MCF 10A (cell line): Measurements from ENCODE around the gene CENPT. TPM values are rescaled to one million over a fixed set of nuclear protein-coding genes. Genes with fewer than 3 reads are reported as not detected.
"Not testable (repeated sequence)": the region's sequence is repeated elsewhere in the genome, so short reads cannot be mapped to it uniquely, and the experiment has no call there.

Source experiments
- BruUV-seq: library from RNA; stranded (reverse); fragments of 400-500 nt; replicated peaks from 2 replicates; lab custom pipeline; 2021; lab: Mats Ljungman, UMichigan
- CTCF ChIA-PET: fragments of 300-600 bp; sonication (Branson Sonifier 250); formaldehyde crosslinking; extraction: SDS; loops from one replicate; lab custom pipeline; 2021; ENCODE audit warnings: antibody characterized with exemption, inconsistent platforms; lab: Yijun Ruan, JAX
- POLR2A ChIA-PET: fragments of 300-600, 350-650 bp; sonication (Branson Sonifier 250); formaldehyde crosslinking; extraction: SDS; loops from one replicate; lab custom pipeline; 2020; ENCODE audit warnings: antibody characterized with exemption, inconsistent platforms; lab: Yijun Ruan, JAX
- DNase-seq: peaks from one replicate; pipeline ENCODE4 v3.0.0-alpha.2; 2018; ENCODE audit not compliant: unreplicated experiment
- H3K27ac Mint-ChIP-seq: one replicate; pipeline ENCODE4 v1.8.0; 2022; ENCODE audit warnings: mild to moderate bottlenecking, low read depth, mixed read lengths; ENCODE audit not compliant: unreplicated experiment
- H3K27me3 Mint-ChIP-seq: one replicate; pipeline ENCODE4 v1.8.0; 2022; ENCODE audit warnings: mixed read lengths; ENCODE audit not compliant: insufficient read depth, unreplicated experiment
- H3K36me3 Mint-ChIP-seq: one replicate; pipeline ENCODE4 v1.8.0; 2022; ENCODE audit warnings: mild to moderate bottlenecking, moderate library complexity, mixed read lengths; ENCODE audit not compliant: insufficient read depth, unreplicated experiment
- H3K4me1 Mint-ChIP-seq: one replicate; pipeline ENCODE4 v1.8.0; 2022; ENCODE audit warnings: mixed read lengths; ENCODE audit not compliant: insufficient read depth, unreplicated experiment
- H3K4me3 Mint-ChIP-seq: one replicate; pipeline ENCODE4 v1.8.0; 2022; ENCODE audit warnings: mild to moderate bottlenecking, moderate library complexity, mixed read lengths; ENCODE audit not compliant: unreplicated experiment
- H3K9me3 Mint-ChIP-seq: one replicate; pipeline ENCODE4 v1.8.0; 2022; ENCODE audit warnings: mixed read lengths; ENCODE audit not compliant: unreplicated experiment
- intact Hi-C: fragments of 100-400 bp; cut with micrococcal nuclease; formaldehyde crosslinking; loops from 2 replicates; pipeline ENCODE4 v1.14.1; 2022
- total RNA-seq: library from RNA; stranded (reverse); gene quantifications from 2 replicates; pipeline ENCODE4 v1.2.3, GENCODE V29; 2022
- TF ChIP-seq, protein P1 (sequence below): fragments of 200-600 bp; IDR thresholded peaks from one replicate; pipeline ENCODE4 v1.8.0; 2022; ENCODE audit warnings: antibody characterized with exemption, mild to moderate bottlenecking; ENCODE audit not compliant: unreplicated experiment

Gene CENPT
- total RNA-seq, 1 experiment from 2014 or later: 30.9 TPM

DNA sequence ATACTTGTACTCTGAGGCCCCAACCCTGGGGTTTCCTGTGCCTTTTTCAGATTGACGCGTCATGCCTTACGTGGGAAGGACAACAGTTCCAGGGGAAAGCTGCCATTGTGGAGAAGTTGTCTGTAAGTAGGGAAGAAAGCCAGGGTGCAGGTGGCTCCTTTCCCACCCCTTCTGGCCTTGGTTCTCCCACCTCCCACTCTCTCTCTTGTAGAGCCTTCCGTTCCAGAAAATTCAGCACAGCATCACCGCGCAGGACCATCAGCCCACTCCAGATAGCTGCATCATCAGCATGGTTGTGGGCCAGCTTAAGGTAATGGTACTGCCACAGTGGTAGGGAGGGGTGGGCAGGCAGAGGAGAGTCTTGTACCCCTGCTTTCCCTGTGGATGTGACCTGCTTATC is 20.8 kb upstream of the CENPT start:
- Mint-ChIP-seq H3K36me3 (peaks cover 69% of the 10 kb centered on the region), H3K4me3 (no peak overlapping the region), H3K9me3 (no peaks in the 10 kb centered on the region), H3K27me3 (no peaks in the 10 kb centered on the region), H3K27ac (no peak overlapping the region), H3K4me1 (peaks cover 10% of the 10 kb centered on the region)
- intact Hi-C loops: no loop called here
- TF ChIP-seq, protein P1, sequence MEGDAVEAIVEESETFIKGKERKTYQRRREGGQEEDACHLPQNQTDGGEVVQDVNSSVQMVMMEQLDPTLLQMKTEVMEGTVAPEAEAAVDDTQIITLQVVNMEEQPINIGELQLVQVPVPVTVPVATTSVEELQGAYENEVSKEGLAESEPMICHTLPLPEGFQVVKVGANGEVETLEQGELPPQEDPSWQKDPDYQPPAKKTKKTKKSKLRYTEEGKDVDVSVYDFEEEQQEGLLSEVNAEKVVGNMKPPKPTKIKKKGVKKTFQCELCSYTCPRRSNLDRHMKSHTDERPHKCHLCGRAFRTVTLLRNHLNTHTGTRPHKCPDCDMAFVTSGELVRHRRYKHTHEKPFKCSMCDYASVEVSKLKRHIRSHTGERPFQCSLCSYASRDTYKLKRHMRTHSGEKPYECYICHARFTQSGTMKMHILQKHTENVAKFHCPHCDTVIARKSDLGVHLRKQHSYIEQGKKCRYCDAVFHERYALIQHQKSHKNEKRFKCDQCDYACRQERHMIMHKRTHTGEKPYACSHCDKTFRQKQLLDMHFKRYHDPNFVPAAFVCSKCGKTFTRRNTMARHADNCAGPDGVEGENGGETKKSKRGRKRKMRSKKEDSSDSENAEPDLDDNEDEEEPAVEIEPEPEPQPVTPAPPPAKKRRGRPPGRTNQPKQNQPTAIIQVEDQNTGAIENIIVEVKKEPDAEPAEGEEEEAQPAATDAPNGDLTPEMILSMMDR: no peak
- POLR2A ChIA-PET: interaction anchor here (0.9 to 1.1 kb wide), 2 partner anchors 10 to 22 kb away, joined by 3 to 4 read pairs; partner anchors contain the start of gene NUTF2
- DNase-seq: no peak
- no TSS peak for BruUV-seq
- CTCF ChIA-PET: interaction anchor here (0.6 to 7.5 kb wide), 6 partner anchors 15 to 197 kb away, joined by 3 to 54 read pairs (median 4); no protein-coding TSS in a partner anchor

DNA sequence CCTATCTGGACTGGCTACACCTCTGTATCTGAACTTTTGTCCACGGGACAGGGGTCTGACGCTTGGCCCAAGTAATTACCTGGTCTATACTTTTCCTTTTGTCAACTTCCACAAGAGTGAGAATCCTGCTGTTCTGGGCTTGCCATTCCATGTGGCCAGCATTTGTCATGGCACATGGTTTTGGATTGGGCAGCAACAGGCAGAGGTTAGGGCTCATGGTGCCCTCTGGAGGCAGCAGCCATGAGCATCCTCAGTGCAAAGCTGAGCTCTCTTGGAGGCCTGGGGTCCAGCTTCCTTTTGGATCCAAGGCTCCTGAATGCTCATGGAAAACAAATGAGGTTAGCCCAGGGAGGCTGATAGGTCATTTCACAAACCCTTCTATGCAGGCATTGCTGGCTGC is 17.8 kb upstream of the CENPT start:
- BruUV-seq: no TSS peak
- POLR2A ChIA-PET: interaction anchor here (0.6 to 9.4 kb wide), 3 partner anchors 19 to 248 kb away, joined by 3 to 141 read pairs (median 4); partner anchors contain the start of genes CENPT and NUTF2
- CTCF ChIA-PET: interaction anchor here (0.6 to 7.5 kb wide), 6 partner anchors 11 to 49 kb away, joined by 3 to 54 read pairs (median 3); no protein-coding TSS in a partner anchor
- peaks cover 71% of the 10 kb centered on the region for H3K36me3 Mint-ChIP-seq
- TF ChIP-seq, protein P1: peak; percentile 39
- H3K9me3 Mint-ChIP-seq: no peaks in the 10 kb centered on the region
- DNase-seq: peak; percentile 63
- peaks cover 27% of the 10 kb centered on the region for H3K4me1 Mint-ChIP-seq
- peak overlapping the region; percentile 96 for H3K27ac Mint-ChIP-seq
- no peaks in the 10 kb centered on the region for H3K27me3 Mint-ChIP-seq
- H3K4me3 Mint-ChIP-seq: no peak overlapping the region
- intact Hi-C loops: loop anchor here (1.0 kb wide), 2 partner anchors 21 to 49 kb away; no protein-coding TSS in a partner anchor

DNA sequence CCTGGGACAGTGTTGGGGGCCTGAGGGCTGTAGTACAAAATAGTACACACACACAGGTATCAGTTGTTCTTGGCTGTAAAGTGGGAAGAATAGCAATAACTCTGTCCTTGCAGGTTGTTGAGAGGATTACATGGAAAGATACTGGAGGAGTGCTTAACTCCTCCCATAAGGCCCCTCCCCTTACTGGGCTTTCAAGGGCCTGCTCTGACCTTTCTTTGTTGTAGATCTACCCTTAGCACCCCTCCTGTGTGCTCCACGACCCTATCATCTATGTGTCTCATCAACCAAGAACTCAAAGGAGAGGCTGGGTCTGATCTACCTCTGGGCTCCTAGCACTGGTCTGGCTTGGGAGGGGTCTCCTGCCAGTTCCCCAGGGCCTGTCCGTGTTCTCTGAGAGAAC is 17.1 kb upstream of the CENPT start:
- H3K27me3 Mint-ChIP-seq: no peaks in the 10 kb centered on the region
- no peaks in the 10 kb centered on the region for H3K9me3 Mint-ChIP-seq
- CTCF ChIA-PET: interaction anchor here (0.6 to 7.5 kb wide), 6 partner anchors 12 to 220 kb away, joined by 3 to 54 read pairs (median 3); partner anchors contain the start of gene CARMIL2
- POLR2A ChIA-PET: interaction anchor here (9.4 kb wide), 1 partner anchor 18 kb away, joined by 141 read pairs; the partner anchor contains the start of genes CENPT and NUTF2
- BruUV-seq: no TSS peak
- H3K4me1 Mint-ChIP-seq: peaks cover 26% of the 10 kb centered on the region
- TF ChIP-seq, protein P1: no peak
- H3K36me3 Mint-ChIP-seq: peaks cover 69% of the 10 kb centered on the region
- intact Hi-C loops: no loop called here
- H3K27ac Mint-ChIP-seq: peak overlapping the region; percentile 96
- no peak overlapping the region for H3K4me3 Mint-ChIP-seq
- no peak for DNase-seq

DNA sequence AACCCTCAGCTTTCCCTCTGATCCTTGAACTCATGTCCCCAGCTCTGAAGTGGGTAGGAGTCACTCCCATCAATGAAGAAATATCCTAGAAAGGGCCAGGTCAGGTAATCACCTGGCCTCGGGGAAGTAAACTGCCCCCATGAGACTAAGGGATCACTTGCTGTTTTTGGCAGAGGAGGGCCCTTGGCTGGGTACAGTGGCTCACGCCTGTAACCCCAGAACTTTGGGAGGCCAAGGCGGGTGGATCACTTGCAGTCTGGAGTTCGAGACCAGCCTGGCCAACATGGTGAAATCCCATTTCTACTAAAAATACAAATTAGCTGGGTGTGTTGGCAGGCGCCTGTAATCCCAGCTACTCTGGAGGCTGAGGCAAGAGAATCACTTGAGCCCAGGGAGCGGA is 16.6 kb upstream of the CENPT start:
- H3K9me3 Mint-ChIP-seq, DNase-seq, BruUV-seq, intact Hi-C loops, H3K27me3 Mint-ChIP-seq, H3K4me3 Mint-ChIP-seq: not testable (repeated sequence)
- H3K4me1 Mint-ChIP-seq: peaks cover 26% of the 10 kb centered on the region
- H3K27ac Mint-ChIP-seq: peak overlapping the region; percentile 96
- peaks cover 69% of the 10 kb centered on the region for H3K36me3 Mint-ChIP-seq
- ChIA-PET CTCF (interaction anchor here (0.6 to 7.5 kb wide), 5 partner anchors 18 to 219 kb away, joined by 3 to 54 read pairs (median 3); partner anchors contain the start of gene CARMIL2), POLR2A (interaction anchor here (1.2 to 9.4 kb wide), 3 partner anchors 17 to 72 kb away, joined by 3 to 141 read pairs (median 9); partner anchors contain the start of genes CENPT, NUTF2 and PSMB10)
